Neural progenitor cell (in vitro differentiated cells): ENCODE results near the gene P2RX1.

ENCODE experiments used
- EZH2phosphoT487 ChIP-seq: fragments of 200-600 bp; sonication (generic); IDR thresholded peaks from 2 replicates; pipeline ENCODE4 v1.6.1; 2017; ENCODE audit warnings: antibody characterized with exemption
- TF ChIP-seq, protein P1 (sequence below): fragments of 200-600 bp; sonication (generic); IDR thresholded peaks from 2 replicates; pipeline ENCODE4 v1.5.1; 2017; ENCODE audit warnings: antibody characterized with exemption, mild to moderate bottlenecking

DNA sequence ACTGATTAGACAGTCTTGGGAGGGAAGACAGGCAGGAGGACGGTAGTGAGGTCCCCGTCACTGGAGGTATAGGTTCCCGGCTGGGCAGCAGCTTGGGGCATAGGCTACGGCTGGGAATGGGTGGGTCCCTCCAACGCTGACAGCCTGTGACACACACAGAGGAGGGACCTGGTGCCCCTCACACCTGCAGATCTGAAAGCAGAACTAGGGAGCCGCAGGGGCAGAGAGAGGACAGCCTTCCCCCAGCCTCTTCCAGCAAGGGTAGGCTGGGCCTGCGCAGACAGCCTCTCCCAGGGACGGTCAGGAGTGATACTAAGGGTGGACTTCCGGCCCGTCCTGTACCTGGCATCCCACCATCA, 2.0 kb downstream of the P2RX1 start:
- TF ChIP-seq, protein P1, sequence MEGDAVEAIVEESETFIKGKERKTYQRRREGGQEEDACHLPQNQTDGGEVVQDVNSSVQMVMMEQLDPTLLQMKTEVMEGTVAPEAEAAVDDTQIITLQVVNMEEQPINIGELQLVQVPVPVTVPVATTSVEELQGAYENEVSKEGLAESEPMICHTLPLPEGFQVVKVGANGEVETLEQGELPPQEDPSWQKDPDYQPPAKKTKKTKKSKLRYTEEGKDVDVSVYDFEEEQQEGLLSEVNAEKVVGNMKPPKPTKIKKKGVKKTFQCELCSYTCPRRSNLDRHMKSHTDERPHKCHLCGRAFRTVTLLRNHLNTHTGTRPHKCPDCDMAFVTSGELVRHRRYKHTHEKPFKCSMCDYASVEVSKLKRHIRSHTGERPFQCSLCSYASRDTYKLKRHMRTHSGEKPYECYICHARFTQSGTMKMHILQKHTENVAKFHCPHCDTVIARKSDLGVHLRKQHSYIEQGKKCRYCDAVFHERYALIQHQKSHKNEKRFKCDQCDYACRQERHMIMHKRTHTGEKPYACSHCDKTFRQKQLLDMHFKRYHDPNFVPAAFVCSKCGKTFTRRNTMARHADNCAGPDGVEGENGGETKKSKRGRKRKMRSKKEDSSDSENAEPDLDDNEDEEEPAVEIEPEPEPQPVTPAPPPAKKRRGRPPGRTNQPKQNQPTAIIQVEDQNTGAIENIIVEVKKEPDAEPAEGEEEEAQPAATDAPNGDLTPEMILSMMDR: no peak
- no peak for TF ChIP-seq EZH2phosphoT487
